Thyroid gland (tissue), 4 donors: ENCODE measurements around the gene EGF.

Experiments used
- CTCF ChIP-seq, 6 experiments: fragments of 200-600 bp in 3 of 6; fragments of 450-650 bp in 3 of 6; sonication (generic) in 3 of 6; IDR thresholded peaks; one replicate each; pipeline ENCODE4 v1.5.1; 2016 to 2019; ENCODE audit warnings: antibody characterized with exemption in 6 of 6, mild to moderate bottlenecking in 2 of 6, inconsistent platforms in 1 of 6, moderate library complexity in 1 of 6
- POLR2A ChIP-seq, 2 donors: fragments of 450-650 bp; IDR thresholded peaks; one replicate each; pipeline ENCODE4 v1.6.1; 2017; ENCODE audit warnings: antibody characterized with exemption in 2 of 2, mild to moderate bottlenecking in 2 of 2, moderate library complexity in 1 of 2

- TF ChIP-seq CTCF (IDR thresholded peaks at IDR 0.05) (no peak), POLR2A (IDR thresholded peaks at IDR 0.05) (no peak)
Measured at GRCh38 chr4:110032603-110033002, 119.9 kb downstream of the EGF start.
